Astrocyte (in vitro differentiated cells and primary cell): ENCODE data around the gene ZDHHC14.

Experiments
- CTCF ChIP-seq: IDR thresholded peaks from 2 replicates; pipeline ENCODE4 v1.5.1; 2011; ENCODE audit warnings: low read depth, mild to moderate bottlenecking, inconsistent platforms, low read length, moderate library complexity; ENCODE audit not compliant: insufficient read depth
- EZH2 ChIP-seq: IDR thresholded peaks from 2 replicates; pipeline ENCODE4 v1.6.1; 2012; ENCODE audit warnings: mild to moderate bottlenecking, low read length, inconsistent platforms; ENCODE audit not compliant: insufficient read depth

DNA sequence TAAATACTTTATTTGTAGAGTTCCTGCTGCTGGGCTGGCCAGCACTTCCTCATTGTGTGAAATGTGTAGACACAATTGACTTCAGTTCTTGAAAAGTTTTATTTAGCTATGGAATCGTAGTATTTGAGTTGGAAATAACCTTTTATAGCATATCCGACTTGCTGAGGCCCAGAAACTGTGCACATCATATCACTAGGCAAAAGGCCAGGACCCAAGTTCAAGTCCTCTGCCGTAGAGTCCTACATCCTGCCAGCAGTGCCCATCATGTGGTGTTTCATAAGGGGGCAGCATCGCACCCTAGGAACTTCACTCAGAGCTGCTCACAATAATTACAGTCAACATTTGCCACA lies 234.4 kb downstream of the ZDHHC14 start:
- TF ChIP-seq EZH2: no peak
- no peak for TF ChIP-seq CTCF
